Muscle of leg (tissue), 11 donors: ENCODE measurements around the gene HEPHL1. TPM values are rescaled to one million over a fixed set of nuclear protein-coding genes. Genes with fewer than 3 reads are reported as not detected.

ENCODE experiments used
- DNase-seq: peaks from one replicate; pipeline ENCODE4 v3.0.0; 2013
- H3K27ac ChIP-seq: one replicate; pipeline ENCODE4 v1.5.1; 2013; ENCODE audit warnings: mild to moderate bottlenecking, low read length, control low read depth
- H3K27me3 ChIP-seq: one replicate; pipeline ENCODE4 v1.6.1; 2013; ENCODE audit warnings: low read length; ENCODE audit not compliant: control insufficient read depth, insufficient read depth
- H3K36me3 ChIP-seq: one replicate; pipeline ENCODE4 v1.6.1; 2013; ENCODE audit warnings: low read length; ENCODE audit not compliant: control insufficient read depth, insufficient read depth
- H3K4me1 ChIP-seq: one replicate; pipeline ENCODE4 v1.6.1; 2013; ENCODE audit warnings: low read length; ENCODE audit not compliant: control insufficient read depth, insufficient read depth
- H3K4me3 ChIP-seq: one replicate; pipeline ENCODE4 v1.5.1; 2013; ENCODE audit warnings: low read length, control low read depth
- H3K9me3 ChIP-seq: replicated peaks from 2 replicates; pipeline ENCODE4 v1.6.1; 2013; ENCODE audit warnings: low read depth, low read length; ENCODE audit not compliant: control insufficient read depth
- WGBS: methylation state at CpG from one replicate; pipeline ENCODE4 v1.1.5; 2013; ENCODE audit warnings: missing lambda C conversion rate; ENCODE audit not compliant: insufficient coverage; 5-methylcytosine and 5-hydroxymethylcytosine counted together
- polyA plus RNA-seq, 8 donors: library from polyadenylated mRNA; unstranded; fragments of 120-200 nt; gene quantifications; one replicate each; pipeline versions ENCODE4 v1.2.1 to v1.2.3, GENCODE V29; 2013; ENCODE audit warnings: inconsistent platforms in 1 of 8, low replicate concordance in 1 of 8; ENCODE audit not compliant: insufficient read length in 8 of 8, insufficient read depth in 1 of 8
- total RNA-seq: library from RNA; stranded (reverse); fragments of 120-200 nt; gene quantifications from one replicate; pipeline ENCODE4 v1.2.4, GENCODE V29; 2013

The HEPHL1 gene
- total and polyA plus RNA-seq, 9 donors: 0.02 to 0.04 (median 0.03) TPM; not detected in 4

GRCh38 chr11:94068764-94069163 is 47.6 kb downstream of the HEPHL1 start:
- H3K4me3 ChIP-seq: no peak overlapping the region
- no peaks in the 10 kb centered on the region for H3K36me3 ChIP-seq
- WGBS: no CpG with 5 or more reads among the region's 2 CpGs
- no peaks in the 10 kb centered on the region for H3K27me3 ChIP-seq
- no peak overlapping the region for H3K27ac ChIP-seq
- H3K4me1 ChIP-seq: no peaks in the 10 kb centered on the region
- no peak for DNase-seq
- H3K9me3 ChIP-seq: no peaks in the 10 kb centered on the region

GRCh38 chr11:94077552-94078293 is 56.6 kb downstream of the HEPHL1 start:
- no peaks in the 10 kb centered on the region for H3K36me3 ChIP-seq
- no peaks in the 10 kb centered on the region for H3K4me1 ChIP-seq
- WGBS: 75% methylated on average over 2 of the region's 2 CpGs
- no peak overlapping the region for H3K4me3 ChIP-seq
- no peaks in the 10 kb centered on the region for H3K27me3 ChIP-seq
- H3K9me3 ChIP-seq: no peaks in the 10 kb centered on the region
- no peak overlapping the region for H3K27ac ChIP-seq
- DNase-seq: no peak

DNA sequence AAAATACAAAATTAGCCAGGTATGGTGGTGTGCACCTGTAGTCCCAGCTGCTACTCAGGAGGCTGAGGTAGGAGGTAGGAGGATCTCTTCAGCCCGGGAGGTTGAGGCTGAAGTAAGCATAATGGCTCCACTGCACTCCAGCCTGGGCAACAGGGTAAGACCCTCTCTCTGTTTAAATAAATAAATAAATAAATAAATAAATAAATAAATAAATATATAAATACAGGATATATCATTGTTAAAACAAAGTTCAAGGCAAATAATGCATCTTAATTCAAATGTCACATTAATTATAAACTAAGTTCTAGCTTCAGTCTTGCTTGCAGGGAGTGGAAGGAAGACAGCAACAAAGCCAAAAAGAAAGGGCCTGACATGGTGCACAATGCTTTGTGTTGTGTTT is 63.0 kb downstream of the HEPHL1 start:
- no peaks in the 10 kb centered on the region for H3K4me1 ChIP-seq
- H3K36me3 ChIP-seq: no peaks in the 10 kb centered on the region
- H3K9me3 ChIP-seq: no peaks in the 10 kb centered on the region
- H3K27ac ChIP-seq: no peak overlapping the region
- no peak for DNase-seq
- WGBS: no CpG with 5 or more reads among the region's 1 CpG
- no peak overlapping the region for H3K4me3 ChIP-seq
- H3K27me3 ChIP-seq: no peaks in the 10 kb centered on the region

DNA sequence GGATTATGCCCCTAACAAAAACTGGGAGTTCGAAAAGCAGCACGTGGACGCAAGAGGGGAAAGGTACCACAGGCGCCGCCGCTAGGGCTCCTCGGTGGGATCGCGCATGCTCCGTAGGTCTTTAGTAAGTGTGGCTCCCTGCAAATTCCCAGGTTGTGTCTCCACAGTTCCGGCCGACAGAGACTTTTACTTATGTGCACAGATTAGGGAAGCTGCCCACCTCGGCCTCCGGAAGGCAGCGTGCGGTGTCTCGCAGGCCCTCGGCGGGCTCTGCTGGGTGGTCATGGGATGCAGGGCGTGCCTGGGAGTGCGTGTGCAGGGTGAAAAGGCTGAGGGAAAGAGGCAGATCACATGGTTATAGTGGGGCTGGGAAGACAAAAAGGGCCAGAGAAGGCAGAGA is 67.8 kb downstream of the HEPHL1 start:
- no peak overlapping the region for H3K27ac ChIP-seq
- WGBS: 86% methylated on average over 21 of the region's 21 CpGs
- H3K4me3 ChIP-seq: no peak overlapping the region
- H3K27me3 ChIP-seq: no peaks in the 10 kb centered on the region
- DNase-seq: no peak
- H3K9me3 ChIP-seq: peaks cover 4% of the 10 kb centered on the region
- H3K4me1 ChIP-seq: no peaks in the 10 kb centered on the region
- no peaks in the 10 kb centered on the region for H3K36me3 ChIP-seq

GRCh38 chr11:94089341-94089740 is 68.2 kb downstream of the HEPHL1 start:
- Histone ChIP-seq H3K9me3 (peaks cover 4% of the 10 kb centered on the region), H3K27ac (no peak overlapping the region), H3K36me3 (no peaks in the 10 kb centered on the region), H3K4me3 (no peak overlapping the region), H3K27me3 (no peaks in the 10 kb centered on the region), H3K4me1 (no peaks in the 10 kb centered on the region)
- WGBS: 65% methylated on average over 3 of the region's 6 CpGs
- peak; percentile 15 for DNase-seq

- Histone ChIP-seq H3K9me3 (peaks cover 4% of the 10 kb centered on the region), H3K4me3 (no peak overlapping the region), H3K4me1 (no peaks in the 10 kb centered on the region), H3K36me3 (no peaks in the 10 kb centered on the region), H3K27me3 (no peaks in the 10 kb centered on the region), H3K27ac (no peak overlapping the region)
- DNase-seq: no peak
- WGBS: no CpG with 5 or more reads among the region's 1 CpG
Measured at GRCh38 chr11:94090401-94090800, 69.2 kb downstream of the HEPHL1 start.

GRCh38 chr11:94091091-94091490 is 69.9 kb downstream of the HEPHL1 start:
- DNase-seq: no peak
- Histone ChIP-seq H3K9me3 (peaks cover 4% of the 10 kb centered on the region), H3K27ac (no peak overlapping the region), H3K36me3 (no peaks in the 10 kb centered on the region), H3K4me1 (no peaks in the 10 kb centered on the region), H3K27me3 (no peaks in the 10 kb centered on the region), H3K4me3 (no peak overlapping the region)
- WGBS: no CpG with 5 or more reads among the region's 1 CpG

GRCh38 chr11:94100253-94100652 is 79.1 kb downstream of the HEPHL1 start:
- Histone ChIP-seq H3K36me3 (no peaks in the 10 kb centered on the region), H3K27ac (no peak overlapping the region), H3K4me1 (no peaks in the 10 kb centered on the region), H3K27me3 (no peaks in the 10 kb centered on the region), H3K9me3 (peaks cover 6% of the 10 kb centered on the region), H3K4me3 (no peak overlapping the region)
- no peak for DNase-seq

DNA sequence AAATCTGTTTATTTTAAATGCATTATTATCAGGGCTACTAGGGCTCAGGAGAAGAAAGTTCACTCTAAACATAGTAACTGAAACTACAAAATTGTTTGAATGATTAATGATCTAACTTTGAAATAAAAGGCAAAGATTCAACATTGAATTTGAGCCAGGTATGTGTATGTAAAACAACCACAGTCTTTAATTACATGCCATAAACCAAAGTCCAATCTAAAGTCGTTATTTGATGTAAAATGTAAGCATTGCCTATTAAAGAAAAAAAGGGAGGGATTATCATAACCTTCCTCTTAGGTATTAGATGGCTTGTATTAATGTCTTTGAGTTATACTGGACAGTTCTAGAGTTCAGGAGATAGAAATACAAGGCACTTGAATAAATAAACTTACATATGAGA is 82.3 kb downstream of the HEPHL1 start:
- no peaks in the 10 kb centered on the region for H3K27me3 ChIP-seq
- H3K4me3 ChIP-seq: no peak overlapping the region
- WGBS: no CpG with 5 or more reads among the region's 1 CpG
- peaks cover 9% of the 10 kb centered on the region for H3K9me3 ChIP-seq
- no peaks in the 10 kb centered on the region for H3K4me1 ChIP-seq
- DNase-seq: no peak
- no peak overlapping the region for H3K27ac ChIP-seq
- H3K36me3 ChIP-seq: no peaks in the 10 kb centered on the region

DNA sequence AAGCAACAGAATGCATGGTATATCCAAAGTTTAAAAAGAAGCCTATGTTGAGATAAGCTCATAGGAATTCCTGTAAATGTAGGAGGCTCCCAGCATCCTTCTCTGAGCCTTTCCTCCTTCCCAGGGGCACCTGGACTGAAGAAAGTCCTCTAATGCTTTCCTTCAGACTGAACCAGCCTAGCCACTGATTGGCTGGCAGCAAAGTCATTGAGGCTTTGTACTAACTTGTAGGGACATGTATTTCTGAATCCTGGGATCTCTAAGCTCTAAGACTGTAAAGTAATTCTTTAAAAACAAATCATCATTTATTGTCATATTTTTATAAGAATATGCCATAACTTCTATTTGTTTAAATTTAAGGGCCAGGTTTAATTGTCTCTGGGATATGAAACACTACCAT is 83.6 kb downstream of the HEPHL1 start:
- Histone ChIP-seq H3K9me3 (peaks cover 6% of the 10 kb centered on the region), H3K27ac (no peak overlapping the region), H3K27me3 (no peaks in the 10 kb centered on the region), H3K36me3 (no peaks in the 10 kb centered on the region), H3K4me3 (no peak overlapping the region), H3K4me1 (no peaks in the 10 kb centered on the region)
- DNase-seq: no peak

DNA sequence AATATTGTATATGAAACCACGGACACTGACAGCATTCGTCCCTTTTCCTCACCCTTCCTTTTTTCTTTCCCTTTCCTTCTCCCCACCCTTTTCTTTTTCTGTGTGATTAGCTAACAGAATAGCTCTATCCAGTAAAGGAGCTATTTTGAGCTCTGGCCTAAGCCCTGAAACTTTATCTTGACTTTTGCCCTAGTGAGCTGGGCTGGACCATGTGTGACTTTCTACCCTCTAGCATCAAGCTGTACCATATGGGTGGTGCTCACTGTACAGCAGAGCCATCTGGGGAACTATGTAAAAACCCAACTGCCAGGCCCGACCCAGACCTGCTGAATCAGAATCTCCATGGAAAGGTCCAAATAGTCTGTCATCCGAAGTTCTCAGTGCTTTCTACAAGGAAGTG is 85.6 kb downstream of the HEPHL1 start:
- Histone ChIP-seq H3K9me3 (peaks cover 5% of the 10 kb centered on the region), H3K27ac (no peak overlapping the region), H3K4me1 (no peaks in the 10 kb centered on the region), H3K4me3 (no peak overlapping the region), H3K27me3 (no peaks in the 10 kb centered on the region), H3K36me3 (no peaks in the 10 kb centered on the region)
- no CpG with 5 or more reads among the region's 4 CpGs for WGBS
- DNase-seq: no peak
